SHP77 (cell line): Measurements from ENCODE around the gene ANTXR1.

Experiments used
- DNase-seq, 2 experiments: peaks; one replicate each; lab custom pipeline; 2025; lab: John Stamatoyannopoulos, UW

Gene ANTXR1

DNA sequence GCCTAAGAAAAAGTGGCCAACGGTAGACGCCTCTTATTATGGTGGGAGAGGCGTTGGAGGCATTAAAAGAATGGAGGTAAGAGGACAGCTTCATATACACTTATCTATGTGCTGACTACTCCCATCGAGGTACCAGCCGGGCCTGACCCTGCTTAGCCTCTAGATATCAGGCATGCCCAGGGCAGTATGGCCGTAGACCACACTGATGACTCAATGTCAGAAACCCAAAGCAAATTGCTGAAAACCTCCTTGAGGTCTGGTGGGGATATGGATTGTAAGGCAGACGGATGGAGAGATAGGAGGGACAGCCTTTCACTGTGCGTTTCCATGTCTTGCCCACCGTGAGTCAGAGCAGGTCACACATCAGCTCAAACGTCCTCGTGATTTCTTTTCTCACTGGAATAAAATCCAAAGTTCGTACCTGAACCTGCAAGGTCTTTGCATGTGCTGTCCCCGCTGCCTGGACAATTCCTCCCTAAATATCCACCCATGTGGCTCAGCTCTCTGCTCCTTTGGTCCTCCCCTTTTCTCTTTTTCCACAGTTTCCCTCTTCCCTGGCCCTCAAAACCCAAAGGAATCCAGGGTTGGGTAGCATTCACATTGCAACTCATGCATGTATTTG is 168.9 kb downstream of the ANTXR1 start:
- no peak for DNase-seq

DNA sequence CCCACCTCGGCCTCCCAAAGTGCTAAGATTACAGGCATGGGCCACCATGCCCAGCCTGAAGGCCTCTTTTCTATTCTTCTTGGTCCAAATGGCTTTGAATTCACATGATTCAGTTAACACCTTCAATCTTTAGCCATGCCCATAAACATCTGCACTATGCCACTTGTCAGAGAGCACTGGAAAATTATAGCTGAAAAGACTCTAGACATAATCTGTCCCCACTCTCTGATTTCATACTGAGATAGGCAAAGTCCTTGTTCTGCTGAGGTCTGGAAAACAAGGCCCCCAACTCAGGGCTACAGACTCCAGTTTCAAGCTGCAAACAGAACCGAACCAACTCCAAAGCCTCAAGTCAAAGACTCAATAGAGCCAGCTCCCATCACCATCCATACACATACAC is 170.7 kb downstream of the ANTXR1 start:
- DNase-seq = no peak

DNA sequence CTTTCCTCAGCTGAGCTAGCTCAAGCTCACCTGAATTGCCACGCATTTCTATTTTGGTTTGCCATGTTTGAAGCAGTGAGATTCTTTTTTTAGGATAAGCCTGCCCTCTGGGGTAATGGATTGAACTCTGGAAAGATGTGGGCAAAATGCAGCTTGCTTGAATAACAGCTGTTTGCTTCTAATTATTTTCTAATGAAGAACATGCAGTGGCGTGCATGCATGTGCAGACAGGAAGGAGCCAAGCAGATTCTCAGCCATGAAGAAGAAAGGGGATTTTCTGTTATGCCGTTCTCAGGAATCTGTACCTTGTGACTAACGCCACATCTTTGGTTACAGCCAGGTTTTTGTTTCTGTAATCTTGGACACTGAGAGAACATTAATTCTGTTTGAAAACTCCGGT is 171.2 kb downstream of the ANTXR1 start:
- DNase-seq = no peak

DNA sequence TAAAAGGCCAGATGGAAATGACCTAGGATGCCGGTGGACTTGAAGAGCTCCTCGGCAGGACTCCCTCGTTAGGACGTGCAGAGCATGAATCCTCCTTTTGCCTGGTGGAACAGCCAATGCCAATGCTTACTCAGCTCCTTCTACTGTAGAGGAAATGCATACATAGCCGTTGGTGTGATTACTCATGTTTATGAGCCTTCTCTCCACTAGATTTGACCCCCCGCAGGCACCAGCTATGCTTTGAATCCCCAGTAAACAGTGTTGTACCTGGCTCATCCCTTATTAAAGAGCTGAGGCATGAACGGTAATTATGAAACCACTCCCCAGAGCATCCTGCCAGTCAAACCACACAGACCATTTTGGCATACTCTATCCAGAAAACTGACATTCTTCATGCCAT is 172.8 kb downstream of the ANTXR1 start:
- DNase-seq = no peak

- no peak for DNase-seq
Observed at GRCh38 chr2:69186614-69187013, 173.6 kb downstream of the ANTXR1 start.

DNA sequence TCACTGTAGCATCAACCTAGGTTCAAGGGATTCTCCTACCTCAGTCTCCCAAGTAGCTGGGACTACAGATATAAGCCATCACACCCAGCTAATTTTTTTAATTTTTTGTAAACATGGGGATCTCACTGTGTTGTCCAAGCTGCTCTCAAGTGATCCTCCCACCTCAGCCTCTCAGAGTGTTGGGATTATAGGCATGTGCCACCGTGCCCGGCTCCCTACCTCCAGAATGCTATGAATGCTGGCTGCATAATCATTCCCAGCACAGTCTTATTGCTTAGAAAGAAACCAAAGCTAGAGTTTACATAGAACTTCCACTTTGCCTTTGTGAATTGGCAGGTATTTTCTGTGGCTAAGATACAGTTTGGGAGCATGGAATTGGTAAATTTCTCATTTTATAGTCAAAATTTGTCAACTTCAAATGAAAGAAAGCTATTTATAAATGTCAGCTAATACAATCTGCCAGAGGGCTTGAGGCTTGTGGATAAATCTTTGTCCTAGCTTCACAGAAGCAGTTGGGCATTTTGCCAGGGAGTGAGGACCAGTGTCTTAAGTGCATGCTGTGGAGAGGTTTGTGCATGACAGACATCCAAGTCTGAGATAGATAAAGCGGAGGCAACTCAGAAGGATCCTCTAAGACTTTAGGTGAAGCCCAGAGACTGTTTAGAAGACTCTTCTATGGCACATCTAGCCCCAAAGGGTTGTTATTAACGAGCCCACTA is 175.4 kb downstream of the ANTXR1 start:
- DNase-seq = no peak

DNA sequence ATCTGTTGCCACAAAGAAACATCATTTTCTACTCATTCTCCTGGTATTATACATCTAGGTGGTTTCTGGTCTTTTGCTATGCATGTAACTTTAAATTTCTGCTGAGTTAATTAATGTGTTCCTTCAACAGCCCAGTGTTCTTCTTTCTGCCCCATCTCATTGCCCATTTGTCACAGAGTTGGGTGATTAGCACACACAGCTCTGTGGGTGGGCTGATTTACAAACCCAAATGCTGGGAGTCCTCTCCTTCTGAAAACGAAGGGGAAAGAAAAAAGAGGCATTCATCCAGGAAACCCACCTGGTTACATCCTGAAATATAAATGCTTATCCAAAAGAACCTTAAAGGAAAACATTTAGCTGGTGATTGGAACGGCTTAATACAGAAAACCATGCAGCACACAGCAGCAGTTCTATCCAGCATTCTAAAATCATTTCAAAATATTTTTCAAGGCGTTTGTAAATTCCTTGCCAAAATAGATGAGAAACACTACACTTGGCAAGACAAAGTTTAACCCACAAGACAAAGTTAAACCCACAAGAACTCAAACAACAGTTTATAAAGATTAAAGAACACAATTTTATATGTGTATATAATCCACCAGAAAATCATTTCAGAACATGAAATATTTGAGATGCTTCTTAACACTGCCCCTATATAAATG is 177.9 kb downstream of the ANTXR1 start:
- DNase-seq = no peak

GRCh38 chr2:69191634-69192033 is 178.7 kb downstream of the ANTXR1 start:
- DNase-seq = no peak

- no peak for DNase-seq
Observed at GRCh38 chr2:69192176-69192945, 179.4 kb downstream of the ANTXR1 start.

DNA sequence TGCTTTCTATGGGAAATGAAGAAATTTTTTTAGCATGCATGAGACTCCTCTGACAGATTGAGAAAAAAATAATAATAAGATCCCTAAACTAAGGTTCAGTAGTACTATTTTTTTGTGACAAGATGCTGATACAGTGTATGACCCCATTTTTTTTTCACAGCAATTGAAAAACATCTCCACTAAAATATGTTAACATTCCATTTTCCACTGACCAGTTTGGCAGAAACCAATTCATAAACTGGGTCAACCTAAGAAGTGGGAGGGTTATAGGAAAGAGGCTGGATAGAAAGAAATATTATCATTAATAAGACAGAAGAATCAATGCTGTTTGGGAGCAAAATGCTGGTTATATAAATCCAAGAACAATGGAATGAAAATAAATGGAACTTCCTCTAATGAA is 182.7 kb downstream of the ANTXR1 start:
- no peak for DNase-seq

- no peak for DNase-seq
Observed at GRCh38 chr2:69196327-69197117, 183.5 kb downstream of the ANTXR1 start.

GRCh38 chr2:69200107-69200520 is 187.1 kb downstream of the ANTXR1 start:
- DNase-seq = no peak

- no peak for DNase-seq
Observed at GRCh38 chr2:69201259-69201658, 188.3 kb downstream of the ANTXR1 start.

DNA sequence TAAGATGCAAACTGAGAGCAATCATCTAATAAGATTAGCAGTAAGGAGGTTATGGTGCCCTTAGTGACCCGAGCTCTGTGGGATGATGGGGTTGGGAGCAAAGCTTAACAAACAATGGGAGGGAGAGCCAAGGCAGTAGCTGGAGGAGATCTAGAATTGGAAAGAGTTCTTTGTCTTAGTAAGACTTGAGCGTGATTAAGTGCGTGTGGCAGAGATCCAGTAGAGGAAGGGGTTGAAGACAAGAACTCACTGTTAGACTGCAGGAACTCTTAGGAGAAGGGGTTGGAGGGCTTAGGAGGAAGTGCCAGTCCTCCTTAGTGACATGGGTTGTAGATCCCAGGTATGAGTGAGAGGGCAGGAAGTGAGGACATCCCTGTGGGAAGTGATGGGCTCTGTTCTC is 189.3 kb downstream of the ANTXR1 start:
- DNase-seq = no peak

- peak in 1 of 2 experiments; percentile 3 for DNase-seq
Observed at GRCh38 chr2:69203166-69203985, 190.4 kb downstream of the ANTXR1 start.

- DNase-seq = no peak
Observed at GRCh38 chr2:69204654-69205053, 191.7 kb downstream of the ANTXR1 start.

DNA sequence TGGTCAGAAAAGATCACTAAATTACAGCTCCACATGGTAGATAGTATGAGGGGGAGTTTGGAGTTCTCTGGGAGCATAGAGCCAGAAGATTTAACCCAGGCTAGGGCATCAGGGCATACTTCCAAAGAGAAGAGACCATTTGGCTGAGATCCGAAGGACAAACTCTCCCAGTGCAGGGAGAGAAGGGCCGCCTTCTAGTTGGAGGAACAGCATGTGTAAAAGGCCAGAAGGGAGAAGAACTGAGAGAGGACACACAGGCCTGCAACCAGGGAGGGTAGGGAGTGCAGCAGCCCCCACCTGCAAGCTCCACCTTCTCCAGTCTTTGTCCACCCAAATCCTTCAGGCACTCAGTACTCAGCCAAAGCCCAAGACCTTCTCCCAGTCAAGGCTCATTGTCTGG is 192.1 kb downstream of the ANTXR1 start:
- no peak for DNase-seq

DNA sequence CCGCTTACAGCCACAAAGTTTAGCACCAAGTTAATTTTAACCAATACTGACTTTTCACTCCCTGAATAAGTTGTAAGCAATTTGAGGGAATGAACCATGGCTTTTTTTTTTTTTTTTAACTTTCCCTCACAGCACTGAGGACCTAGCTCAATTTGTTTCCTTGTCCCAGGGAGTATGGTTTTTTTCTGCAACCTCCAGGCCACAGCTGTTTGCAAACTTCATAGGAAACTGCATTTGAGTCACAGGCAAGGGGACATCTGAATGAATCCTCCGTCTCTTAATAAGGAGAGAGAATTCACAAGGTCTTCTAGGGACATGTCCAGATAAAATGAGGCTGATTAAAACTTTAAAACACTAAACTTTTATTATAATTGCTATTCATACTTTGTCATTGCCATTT is 192.5 kb downstream of the ANTXR1 start:
- no peak for DNase-seq

DNA sequence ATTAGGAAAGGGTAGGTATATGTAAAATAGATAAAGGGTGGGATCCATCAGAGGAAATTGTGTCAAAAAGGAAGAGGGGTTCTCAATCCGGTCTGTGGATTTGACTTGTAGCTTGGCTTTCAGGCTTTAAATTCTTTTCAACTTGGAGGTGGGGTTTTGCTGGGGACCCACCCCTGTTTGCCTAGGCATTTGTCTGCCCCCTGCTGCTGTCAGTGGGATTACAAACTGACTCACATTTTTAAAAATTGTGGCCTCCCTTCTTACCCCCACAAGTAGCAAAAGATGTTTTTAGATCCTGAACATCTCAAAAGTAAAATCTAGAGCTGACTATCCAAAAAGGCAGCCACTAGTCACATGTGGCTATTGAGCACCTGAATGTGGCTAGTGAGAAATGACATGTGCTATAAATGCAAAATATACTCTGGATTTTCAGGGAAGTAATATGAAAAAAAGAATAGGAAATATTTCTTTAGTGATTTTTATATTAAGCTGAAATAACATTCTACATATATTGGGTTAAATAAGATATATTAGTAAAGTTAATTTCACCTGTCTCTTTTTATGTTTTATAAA is 195.1 kb downstream of the ANTXR1 start:
- DNase-seq = no peak

DNA sequence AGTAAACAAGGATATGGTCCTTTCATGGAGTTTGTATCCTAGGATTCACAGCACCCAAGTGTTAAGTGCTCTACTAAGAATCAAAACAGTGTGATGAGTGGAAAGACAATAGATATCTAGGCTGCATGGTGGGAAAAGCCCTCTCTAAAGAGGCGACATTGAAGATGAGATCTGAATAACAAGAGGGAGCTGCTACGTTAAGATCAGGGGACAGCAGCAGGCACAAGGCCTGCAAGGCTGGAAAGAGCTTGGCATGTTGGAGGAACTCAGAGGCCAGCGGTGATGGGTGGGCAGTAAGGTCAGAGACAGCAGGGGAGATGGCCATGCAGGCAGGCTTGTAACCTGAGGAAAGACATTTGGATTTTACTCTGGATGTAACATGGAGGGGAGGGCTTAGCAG is 196.5 kb downstream of the ANTXR1 start:
- no peak for DNase-seq

DNA sequence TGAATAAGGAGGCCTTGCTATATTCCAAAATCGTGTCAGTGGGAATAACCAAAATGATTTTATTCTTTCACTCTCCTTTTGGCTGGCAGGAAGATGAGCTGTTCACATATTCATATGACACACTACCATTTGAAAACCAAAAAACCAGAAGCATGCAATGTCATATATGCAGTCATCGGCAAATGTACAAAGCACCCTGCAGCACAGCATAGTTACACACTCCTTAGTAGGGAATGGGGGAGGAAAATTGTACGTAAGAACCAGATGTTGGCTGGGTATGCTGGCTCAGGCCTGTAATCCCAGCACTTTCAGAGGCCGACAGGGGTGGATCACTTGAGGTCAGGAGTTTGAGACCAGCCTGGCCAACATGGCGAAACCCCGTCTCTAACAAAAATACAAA is 197.4 kb downstream of the ANTXR1 start:
- no peak for DNase-seq
